GM21423 (cell line): ENCODE measurements around the gene PYHIN1.

Experiments
- ATAC-seq: cut with Tn5 transposase; IDR thresholded peaks from one replicate; pipeline ENCODE4 v1.9.1; 2021; ENCODE audit warnings: mild to moderate bottlenecking, moderate library complexity; ENCODE audit not compliant: unreplicated experiment

The PYHIN1 gene

GRCh38 chr1:158931055-158931737 is at the start of gene PYHIN1:
PYHIN1 (plus strand) TSS chr1:158931552; CDS start chr1:158936911, 5,359 bp downstream.
- ATAC-seq, result no peak

DNA sequence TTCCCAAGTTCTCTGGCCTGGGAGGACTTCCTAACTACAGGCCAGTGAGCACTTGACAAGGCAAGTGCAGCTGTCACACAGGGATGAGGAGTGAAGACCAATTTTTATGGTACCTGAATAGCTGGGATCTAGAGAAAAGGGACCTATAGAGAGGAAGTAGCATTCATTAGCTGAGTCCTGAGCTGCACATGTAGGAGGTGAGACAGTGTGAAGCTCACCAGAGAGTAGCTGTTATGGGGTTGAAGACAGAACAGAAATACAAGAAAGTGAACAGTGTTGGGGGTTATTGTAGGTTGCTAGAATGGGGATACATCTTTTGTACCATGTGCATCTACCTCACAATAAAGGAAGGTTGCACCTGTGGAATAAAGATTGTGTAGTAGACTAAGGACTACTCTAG is 37.7 kb upstream of the PYHIN1 start:
- ATAC-seq, result no peak

DNA sequence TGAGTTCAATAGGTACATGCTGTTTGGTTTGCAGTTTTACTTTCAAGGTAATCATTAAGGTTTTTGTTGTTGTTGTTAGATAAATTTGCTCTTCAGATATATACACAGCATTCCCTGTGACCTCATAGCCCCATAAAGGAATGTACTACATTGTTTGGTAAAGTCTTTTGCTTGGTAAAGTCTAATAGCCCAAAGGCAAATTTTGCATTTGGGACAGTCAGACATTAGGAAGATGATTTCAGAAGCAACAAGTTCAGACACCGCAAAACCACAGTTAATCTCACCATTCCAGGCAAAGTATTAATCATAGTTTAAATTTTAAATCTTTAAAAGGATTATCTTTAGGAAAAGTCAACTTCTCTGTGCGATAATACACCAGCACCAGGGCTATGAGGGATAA is 32.6 kb upstream of the PYHIN1 start:
- no peak for ATAC-seq

DNA sequence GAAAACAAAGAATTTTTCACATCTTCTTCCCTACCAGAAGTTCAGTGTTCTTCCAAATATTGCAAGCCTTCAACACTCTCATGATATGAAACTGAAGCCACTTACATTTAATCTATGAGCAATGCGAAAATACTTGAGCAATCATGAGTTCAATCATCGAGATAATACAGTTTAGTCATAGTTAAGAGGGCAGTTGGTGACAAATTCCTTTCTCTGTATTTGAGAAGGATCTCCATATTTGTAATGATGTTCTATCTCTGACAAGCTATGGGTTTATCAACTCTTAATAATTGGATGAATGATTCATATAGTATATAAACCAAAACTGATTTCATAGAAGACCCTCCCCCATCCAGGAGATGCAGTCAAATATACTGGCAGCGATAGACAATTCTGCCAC is 29.7 kb upstream of the PYHIN1 start:
- no peak for ATAC-seq

DNA sequence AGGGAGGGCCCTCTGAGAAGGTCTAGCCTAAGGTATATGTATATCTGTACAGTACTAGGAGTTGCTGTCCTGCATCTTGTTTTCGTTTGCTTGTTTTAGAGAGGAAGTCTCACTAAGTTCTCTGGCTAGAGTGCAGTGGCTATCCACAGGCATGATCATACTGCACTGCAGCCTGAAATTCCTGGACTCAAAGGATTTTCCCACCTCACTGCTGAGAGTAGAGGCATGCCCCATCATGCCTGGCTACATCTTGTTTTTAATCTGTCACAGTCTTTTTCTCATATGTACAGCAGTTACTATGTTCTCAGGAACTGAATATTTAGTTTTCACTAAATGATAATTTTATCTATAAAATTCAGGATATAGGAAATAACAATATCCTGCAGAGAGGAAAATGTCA is 15.3 kb upstream of the PYHIN1 start:
- no peak for ATAC-seq

GRCh38 chr1:158924677-158925076 is 6.7 kb upstream of the PYHIN1 start:
- ATAC-seq, result no peak

- no peak for ATAC-seq
Observed at GRCh38 chr1:158930504-158930903, 848 bp upstream of the PYHIN1 start.

DNA sequence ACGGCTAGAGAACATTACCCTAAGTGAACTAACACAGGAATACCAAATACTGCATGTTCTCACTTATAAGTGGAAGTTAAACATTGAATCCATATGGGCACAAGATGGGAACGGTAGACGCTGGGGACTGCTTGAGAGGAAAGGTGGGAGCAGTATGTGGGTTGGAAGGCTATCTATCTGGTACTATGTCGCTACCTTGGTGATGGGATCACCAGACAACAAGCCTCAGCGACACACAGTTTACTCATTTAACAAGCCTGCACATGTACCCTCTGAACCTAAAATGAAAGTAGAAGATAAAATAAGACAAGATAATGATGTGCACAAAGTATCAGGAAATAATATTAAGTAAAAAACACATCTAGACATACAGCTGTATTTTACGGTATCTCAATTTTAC is 819 bp downstream of the PYHIN1 start:
- no peak for ATAC-seq

GRCh38 chr1:158933621-158934020 is 2.3 kb downstream of the PYHIN1 start:
- ATAC-seq, result no peak

DNA sequence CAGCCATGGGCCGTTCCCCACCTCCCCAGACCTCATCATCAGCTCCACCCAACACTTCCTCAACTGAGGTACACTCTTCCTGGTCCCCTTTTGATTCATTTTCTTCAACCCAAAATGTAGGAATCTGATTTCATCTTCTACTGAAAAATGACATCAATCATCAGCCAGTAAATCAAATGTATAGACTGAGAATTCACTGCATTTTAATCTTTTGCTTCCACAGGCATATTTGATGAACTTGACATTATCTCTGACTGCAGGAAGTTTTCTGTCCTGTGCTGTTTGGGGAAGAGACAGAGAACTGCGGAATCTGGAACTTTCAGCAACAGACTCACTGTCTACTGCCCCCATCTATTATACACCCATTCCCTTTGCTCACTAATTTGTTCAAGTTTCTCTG is 7.8 kb downstream of the PYHIN1 start:
- ATAC-seq, result no peak

- no peak for ATAC-seq
Observed at GRCh38 chr1:158941317-158941716, 10.0 kb downstream of the PYHIN1 start.

- no peak for ATAC-seq
Observed at GRCh38 chr1:158942490-158942889, 11.1 kb downstream of the PYHIN1 start.

DNA sequence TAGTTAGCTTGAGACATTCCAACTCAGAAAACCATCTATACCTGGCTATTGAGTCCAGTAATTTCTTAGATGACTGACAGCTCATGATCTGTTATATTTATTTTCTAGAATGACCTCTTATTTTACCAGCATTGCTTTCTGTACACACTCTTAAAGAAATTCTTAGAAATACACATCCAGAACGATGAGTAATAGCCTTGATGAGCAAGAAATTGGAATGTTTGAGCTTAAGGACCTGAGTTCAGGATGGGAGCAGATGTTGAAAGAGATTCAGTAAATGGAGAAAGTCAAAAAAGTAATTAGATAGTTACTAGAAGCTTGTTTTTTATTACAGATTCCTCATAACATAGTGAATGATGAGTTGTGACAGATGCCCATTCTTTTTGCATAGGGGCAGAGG is 11.7 kb downstream of the PYHIN1 start:
- no peak for ATAC-seq

DNA sequence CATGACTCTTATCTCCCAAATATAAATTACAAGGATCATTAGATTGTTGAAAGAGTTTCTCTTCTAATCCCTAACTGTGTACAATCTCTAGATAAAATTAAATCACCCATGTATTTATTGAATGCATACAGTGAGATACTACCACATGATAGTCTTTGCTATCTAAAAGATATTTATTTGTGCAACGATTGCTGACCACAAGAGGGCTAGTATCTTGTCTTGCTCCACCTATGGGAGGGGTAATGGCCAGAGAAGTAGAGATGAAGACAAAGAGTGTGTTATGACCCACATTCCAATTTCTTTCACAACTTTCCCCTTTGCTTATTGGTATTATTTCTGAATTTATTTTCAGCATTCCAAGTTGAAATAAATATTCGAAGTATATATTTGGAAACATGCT is 13.7 kb downstream of the PYHIN1 start:
- ATAC-seq, result no peak

- ATAC-seq, result no peak
Observed at GRCh38 chr1:158946785-158947184, 15.4 kb downstream of the PYHIN1 start.

- ATAC-seq, result peak; percentile 83
Observed at GRCh38 chr1:158951956-158952355, 20.6 kb downstream of the PYHIN1 start.

- no peak for ATAC-seq
Observed at GRCh38 chr1:158952416-158952815, 21.1 kb downstream of the PYHIN1 start.

DNA sequence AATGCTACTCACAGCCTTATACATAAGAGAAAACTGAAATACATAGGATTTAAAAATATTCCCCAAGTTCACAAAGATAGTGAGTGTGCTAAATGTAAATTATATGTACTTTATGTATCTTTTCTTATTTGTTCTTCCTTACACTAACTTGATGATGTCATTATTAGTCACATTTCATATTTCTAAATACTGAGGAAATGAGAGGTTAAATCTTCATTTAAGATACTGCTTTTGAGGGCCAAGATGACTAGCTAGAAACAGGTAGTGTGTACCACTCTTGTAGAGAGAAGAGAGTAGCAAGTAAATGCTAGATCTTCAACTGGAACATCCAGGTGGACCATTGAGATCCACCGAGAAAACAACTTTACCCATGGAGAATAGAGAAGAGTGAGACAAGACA is 29.8 kb downstream of the PYHIN1 start:
- ATAC-seq, result no peak

GRCh38 chr1:158962983-158963382 is 31.6 kb downstream of the PYHIN1 start:
- no peak for ATAC-seq

GRCh38 chr1:158969166-158969565 is 37.8 kb downstream of the PYHIN1 start:
- ATAC-seq, result no peak

- no peak for ATAC-seq
Observed at GRCh38 chr1:158969855-158970254, 38.5 kb downstream of the PYHIN1 start.

DNA sequence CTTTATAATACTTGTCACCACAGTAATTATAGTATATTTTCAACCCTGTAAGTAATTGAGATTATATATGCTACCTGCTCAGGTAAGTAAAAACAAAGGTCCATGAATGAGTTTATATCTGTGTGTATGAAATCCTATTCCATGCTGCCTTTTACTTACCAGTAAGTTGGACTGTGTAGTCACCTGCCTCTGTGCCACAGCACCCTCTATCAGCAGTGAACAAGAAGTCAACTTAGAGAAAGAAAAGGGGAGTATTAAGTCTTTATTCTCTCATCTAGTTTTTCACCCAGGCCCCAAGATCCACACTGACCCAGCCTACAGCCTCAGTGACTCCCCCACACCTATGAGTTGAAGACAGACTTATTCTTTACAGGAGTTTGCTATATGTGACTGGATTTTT is 41.5 kb downstream of the PYHIN1 start:
- ATAC-seq, result no peak

DNA sequence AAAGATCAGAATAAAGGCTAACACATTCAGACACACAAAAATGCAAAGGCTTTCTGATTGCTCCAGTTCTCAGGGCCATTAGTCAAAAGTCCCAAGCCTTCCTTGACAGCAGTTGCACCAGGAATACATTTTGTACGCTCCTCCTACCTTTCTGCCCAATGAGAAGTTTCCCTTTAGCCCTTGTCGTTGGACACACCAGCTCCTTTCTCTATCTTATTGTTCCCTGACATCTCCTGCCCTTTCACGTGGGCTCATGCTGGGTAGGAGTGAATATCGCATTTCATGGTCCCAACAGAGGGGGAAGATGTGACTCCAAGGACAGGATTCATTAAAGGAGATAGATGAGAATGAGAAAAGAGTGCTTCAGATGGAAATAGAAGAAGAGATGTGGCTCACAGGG is 44.9 kb downstream of the PYHIN1 start:
- no peak for ATAC-seq
